Uterus (tissue), 2 donors: ENCODE measurements around the gene CKAP4.

Experiments
- CTCF ChIP-seq, 4 experiments: fragments of 200-600 bp in 2 of 4; fragments of 450-650 bp in 2 of 4; sonication (generic) in 2 of 4; IDR thresholded peaks; one replicate each; pipeline ENCODE4 v1.5.1; 2016 to 2019; ENCODE audit warnings: antibody characterized with exemption in 4 of 4, mild to moderate bottlenecking in 2 of 4, moderate library complexity in 1 of 4
- POLR2A ChIP-seq, 2 donors: fragments of 450-650 bp; IDR thresholded peaks; one replicate each; pipeline ENCODE4 v1.6.1; 2016; ENCODE audit warnings: antibody characterized with exemption in 2 of 2, mild to moderate bottlenecking in 1 of 2, moderate library complexity in 1 of 2

GRCh38 chr12:106229036-106229591 lies 18.7 kb downstream of the CKAP4 start:
- TF ChIP-seq CTCF (IDR thresholded peaks at IDR 0.05) = no peak
- no peak for TF ChIP-seq POLR2A (IDR thresholded peaks at IDR 0.05)
